Left ventricle myocardium inferior (tissue), 1 donor: ENCODE data around the gene ABCG2. TPM values are rescaled to one million over a fixed set of nuclear protein-coding genes. Genes with fewer than 3 reads are reported as not detected.

Source experiments
- DNase-seq: peaks from one replicate; pipeline ENCODE4 v3.0.0-alpha.2; 2020
- H3K27ac ChIP-seq: fragments of 200-600 bp; replicated peaks from 2 replicates; pipeline ENCODE4 v1.8.0; 2021
- H3K27me3 ChIP-seq: fragments of 200-600 bp; 2 replicates; pipeline ENCODE4 v1.8.0; 2021; ENCODE audit warnings: low read depth
- H3K36me3 ChIP-seq: fragments of 200-600 bp; 2 replicates; pipeline ENCODE4 v1.8.0; 2021
- H3K4me1 ChIP-seq: fragments of 200-600 bp; 2 replicates; pipeline ENCODE4 v1.8.0; 2021
- H3K4me3 ChIP-seq: fragments of 200-600 bp; 2 replicates; pipeline ENCODE4 v1.8.0; 2021; ENCODE audit warnings: mild to moderate bottlenecking, moderate library complexity
- H3K9me3 ChIP-seq: fragments of 200-600 bp; replicated peaks from 2 replicates; pipeline ENCODE4 v1.8.0; 2021
- CTCF ChIP-seq: fragments of 200-600 bp; IDR thresholded peaks from 2 replicates; pipeline ENCODE4 v1.8.0; 2021; ENCODE audit warnings: antibody characterized with exemption, mild to moderate bottlenecking, borderline replicate concordance
- intact Hi-C: fragments of 100-400 bp; cut with micrococcal nuclease; formaldehyde crosslinking; loops from one replicate; pipeline ENCODE4 v1.11.0; 2022
- total RNA-seq: library from RNA; stranded (reverse); fragmentation: NEBNext Ultra II Directional; extraction: Animal tissue kit (Norgen Biotek cat#: 25700); gene quantifications from one replicate; pipeline ENCODE4 v1.2.1, GENCODE V29; 2021
- donor health status: DM: no; HTN: yes; CAD: no; lungs with severe emphysema.

The ABCG2 gene
- total RNA-seq, 1 donor from 2014 or later = 1.6 TPM

GRCh38 chr4:88189881-88190585 is 31.6 kb upstream of the ABCG2 start:
- no peak for DNase-seq
- Histone ChIP-seq H3K4me3 (no peak overlapping the region), H3K27me3 (no peaks in the 10 kb centered on the region), H3K9me3 (peaks cover under 1% of the 10 kb centered on the region), H3K27ac (no peak overlapping the region), H3K4me1 (no peaks in the 10 kb centered on the region), H3K36me3 (no peaks in the 10 kb centered on the region)
- intact Hi-C loops = no loop called here
- TF ChIP-seq CTCF = no peak

- Histone ChIP-seq H3K27ac (no peak overlapping the region), H3K27me3 (no peaks in the 10 kb centered on the region), H3K4me1 (no peaks in the 10 kb centered on the region), H3K4me3 (no peak overlapping the region), H3K9me3 (peaks cover 7% of the 10 kb centered on the region), H3K36me3 (no peaks in the 10 kb centered on the region)
- DNase-seq = no peak
- intact Hi-C loops = no loop called here
- no peak for TF ChIP-seq CTCF
These were observed 30.9 kb upstream of the ABCG2 start for GRCh38 chr4:88189418-88189738.

GRCh38 chr4:88188738-88189417 is 30.4 kb upstream of the ABCG2 start:
- H3K36me3 ChIP-seq = no peaks in the 10 kb centered on the region
- no peak overlapping the region for H3K27ac ChIP-seq
- intact Hi-C loops = no loop called here
- no peaks in the 10 kb centered on the region for H3K4me1 ChIP-seq
- no peak overlapping the region for H3K4me3 ChIP-seq
- TF ChIP-seq CTCF = no peak
- H3K9me3 ChIP-seq = peaks cover 10% of the 10 kb centered on the region
- no peaks in the 10 kb centered on the region for H3K27me3 ChIP-seq
- DNase-seq = no peak

- no peak for DNase-seq
- Histone ChIP-seq H3K9me3 (peaks cover 10% of the 10 kb centered on the region), H3K4me1 (no peaks in the 10 kb centered on the region), H3K36me3 (no peaks in the 10 kb centered on the region), H3K4me3 (no peak overlapping the region), H3K27me3 (no peaks in the 10 kb centered on the region), H3K27ac (no peak overlapping the region)
- intact Hi-C loops = no loop called here
- TF ChIP-seq CTCF = no peak
These were observed 29.3 kb upstream of the ABCG2 start for GRCh38 chr4:88187766-88188165.

- no peak for DNase-seq
- Histone ChIP-seq H3K27ac (no peak overlapping the region), H3K27me3 (no peaks in the 10 kb centered on the region), H3K36me3 (no peaks in the 10 kb centered on the region), H3K9me3 (peaks cover 10% of the 10 kb centered on the region), H3K4me1 (no peaks in the 10 kb centered on the region), H3K4me3 (no peak overlapping the region)
- intact Hi-C loops = no loop called here
- no peak for TF ChIP-seq CTCF
These were observed 27.5 kb upstream of the ABCG2 start for GRCh38 chr4:88185906-88186305.
